H1 (cell line): Measurements from ENCODE around the gene NUMB. TPM values are rescaled to one million over a fixed set of nuclear protein-coding genes. Genes with fewer than 3 reads are reported as not detected.

Source experiments
- polyA plus RNA-seq, 7 experiments: library from polyadenylated mRNA; depleted of rRNA in 3 of 7; stranded (reverse) in 5 of 7; unstranded in 2 of 7; fragments of >200 nt in 5 of 7; fragments of 200-250 nt in 2 of 7; gene quantifications; 1 replicate in 5 of 7; 2 replicates in 1 of 7; 4 replicates in 1 of 7; pipeline versions ENCODE4 v1.2.1 to v1.2.3, GENCODE V29; 2011 to 2013; ENCODE audit warnings: missing spikeins in 2 of 7, mixed read lengths in 2 of 7
- small RNA-seq: library from polyadenylated mRNA; stranded (forward); fragments of <200 nt; extraction: miRNeasy Mini kit (QIAGEN cat#:217004); gene quantifications from one replicate; pipeline ENCODE3, GENCODE V24; 2013; ENCODE audit not compliant: insufficient read depth
- total RNA-seq: library from RNA; stranded (reverse); fragmentation: NEBNext Ultra II Directional; extraction: Animal tissue kit (Norgen Biotek cat#: 25700); gene quantifications from 2 replicates; pipeline ENCODE4 v1.2.1, GENCODE V29; 2021

The NUMB gene
- total and polyA plus RNA-seq, 2 of the 8 experiments (the other 6 are each of a cell fraction or from before 2014, with no cell fraction given), result 54.3 to 78.1 TPM

Small RNA genes lying within 50 kb of the gene (small RNA-seq; reads per million reads assigned to genes)
- gene RNU6-419P, result not detected

Other genes with a start within 250 kb of the NUMB start
- 14.8 and 15.9 TPM in 2 replicates for gene PAPLN, start 221.0 kb downstream of the NUMB start, total RNA-seq
- 25.6 and 33.7 TPM in 2 replicates for gene PAPLN, start 221.0 kb downstream of the NUMB start, polyA plus RNA-seq (2011; rRNA removed)
- gene RIOX1, start 32.4 kb upstream of the NUMB start, total RNA-seq, result 31.6 and 34.4 TPM in 2 replicates
- gene RIOX1, start 32.4 kb upstream of the NUMB start, polyA plus RNA-seq (2011; rRNA removed), result 27.2 and 36.3 TPM in 2 replicates
- gene ACOT1, start 78.6 kb upstream of the NUMB start, total RNA-seq, result 1.5 and 1.9 TPM in 2 replicates
- gene ACOT1, start 78.6 kb upstream of the NUMB start, polyA plus RNA-seq (2011; rRNA removed), result 4.0 and 4.3 TPM in 2 replicates
- 1.2 TPM in 2 replicates for gene HEATR4, start 100.4 kb upstream of the NUMB start, total RNA-seq
- 0.21 and 0.41 TPM in 2 replicates for gene HEATR4, start 100.4 kb upstream of the NUMB start, polyA plus RNA-seq (2011; rRNA removed)
- 5.8 and 7.2 TPM in 2 replicates for gene ACOT2, start 110.7 kb upstream of the NUMB start, total RNA-seq
- gene ACOT2, start 110.7 kb upstream of the NUMB start, polyA plus RNA-seq (2011; rRNA removed), result 5.2 and 5.9 TPM in 2 replicates
- 0.48 and 0.80 TPM in 2 replicates for gene ACOT4, start 133.3 kb upstream of the NUMB start, total RNA-seq
- 1.1 and 1.2 TPM in 2 replicates for gene ACOT4, start 133.3 kb upstream of the NUMB start, polyA plus RNA-seq (2011; rRNA removed)
- gene ACOT6, start 154.0 kb upstream of the NUMB start, total RNA-seq, result not detected in 2 replicates
- gene ACOT6, start 154.0 kb upstream of the NUMB start, polyA plus RNA-seq (2011; rRNA removed), result not detected in 2 replicates
- gene DNAL1, start 186.4 kb upstream of the NUMB start, total RNA-seq, result 16.8 and 17.2 TPM in 2 replicates
- 2.0 and 2.8 TPM in 2 replicates for gene DNAL1, start 186.4 kb upstream of the NUMB start, polyA plus RNA-seq (2011; rRNA removed)